Measurements from ENCODE around the gene ZDHHC13.

- TF ChIP-seq, protein P1, sequence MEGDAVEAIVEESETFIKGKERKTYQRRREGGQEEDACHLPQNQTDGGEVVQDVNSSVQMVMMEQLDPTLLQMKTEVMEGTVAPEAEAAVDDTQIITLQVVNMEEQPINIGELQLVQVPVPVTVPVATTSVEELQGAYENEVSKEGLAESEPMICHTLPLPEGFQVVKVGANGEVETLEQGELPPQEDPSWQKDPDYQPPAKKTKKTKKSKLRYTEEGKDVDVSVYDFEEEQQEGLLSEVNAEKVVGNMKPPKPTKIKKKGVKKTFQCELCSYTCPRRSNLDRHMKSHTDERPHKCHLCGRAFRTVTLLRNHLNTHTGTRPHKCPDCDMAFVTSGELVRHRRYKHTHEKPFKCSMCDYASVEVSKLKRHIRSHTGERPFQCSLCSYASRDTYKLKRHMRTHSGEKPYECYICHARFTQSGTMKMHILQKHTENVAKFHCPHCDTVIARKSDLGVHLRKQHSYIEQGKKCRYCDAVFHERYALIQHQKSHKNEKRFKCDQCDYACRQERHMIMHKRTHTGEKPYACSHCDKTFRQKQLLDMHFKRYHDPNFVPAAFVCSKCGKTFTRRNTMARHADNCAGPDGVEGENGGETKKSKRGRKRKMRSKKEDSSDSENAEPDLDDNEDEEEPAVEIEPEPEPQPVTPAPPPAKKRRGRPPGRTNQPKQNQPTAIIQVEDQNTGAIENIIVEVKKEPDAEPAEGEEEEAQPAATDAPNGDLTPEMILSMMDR (IDR thresholded peaks at IDR 0.05): no peak
- no peak for TF ChIP-seq POLR2A (IDR thresholded peaks at IDR 0.05)
Observed at GRCh38 chr11:19072464-19072863, 44.5 kb upstream of the ZDHHC13 start.
